EL (cell line): ENCODE data around the gene CYBA.

Experiments
- DNase-seq: peaks from one replicate; pipeline ENCODE4 v3.0.0-alpha.2; 2016

The CYBA gene

DNA sequence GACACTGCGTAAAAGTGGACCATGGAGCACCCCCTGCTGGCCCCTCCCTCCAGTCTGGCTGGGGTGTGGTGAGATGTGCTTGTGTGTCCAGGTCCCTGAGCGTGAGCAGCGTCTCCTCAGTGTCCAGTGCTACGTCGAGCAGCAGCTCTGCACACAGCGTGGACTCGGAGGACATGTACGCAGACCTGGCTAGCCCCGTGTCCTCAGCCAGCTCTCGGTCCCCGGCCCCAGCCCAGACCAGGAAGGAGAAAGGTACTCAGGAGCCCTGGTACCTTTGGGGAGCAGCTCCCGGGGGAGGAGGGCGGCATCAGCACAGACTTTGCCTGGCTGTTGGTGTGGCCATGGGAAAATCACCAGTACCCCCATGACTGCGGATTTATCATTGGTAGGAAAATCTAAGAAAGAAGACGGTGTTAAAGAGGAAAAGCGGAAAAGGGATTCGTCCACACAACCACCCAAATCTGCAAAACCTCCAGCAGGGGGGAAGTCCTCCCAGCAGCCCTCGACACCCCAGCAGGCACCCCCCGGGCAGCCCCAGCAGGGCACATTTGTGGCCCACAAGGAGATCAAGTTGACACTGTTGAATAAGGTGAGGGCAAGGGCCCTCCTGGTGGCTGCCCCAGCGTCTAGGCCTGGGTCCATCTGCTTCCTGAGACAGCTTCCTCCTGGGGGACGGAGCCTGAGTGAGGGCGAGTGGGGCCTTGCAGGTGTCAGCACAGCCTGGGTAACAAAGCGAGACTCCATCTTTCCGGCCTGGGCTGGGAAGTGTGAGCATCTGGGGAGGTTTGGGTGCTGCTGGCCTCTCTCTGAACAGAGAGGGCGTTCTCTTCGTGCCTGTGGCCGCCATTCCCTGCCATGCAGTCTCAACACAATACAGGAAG lies 23.1 kb downstream of the CYBA start:
- DNase-seq = no peak

DNA sequence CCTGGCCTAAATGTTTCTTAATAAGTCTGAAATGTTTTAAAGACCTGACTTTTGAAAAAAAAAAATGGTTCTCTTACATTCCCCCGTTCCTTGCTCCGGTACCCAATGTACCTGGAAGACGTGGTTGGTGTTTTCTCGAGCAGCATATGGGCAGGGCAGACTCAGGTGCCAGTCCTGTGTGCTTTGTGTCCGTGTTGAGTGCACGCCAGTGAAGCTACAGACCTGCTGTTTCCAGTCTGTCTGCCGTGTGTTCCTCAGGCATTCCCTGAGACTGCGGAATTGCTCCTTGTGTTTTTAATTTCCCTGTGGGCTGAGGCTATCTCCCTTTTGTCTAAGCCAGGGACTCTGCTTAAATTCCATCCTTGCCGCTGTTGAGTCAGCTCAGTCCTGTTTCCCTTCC lies 24.2 kb downstream of the CYBA start:
- no peak for DNase-seq

DNA sequence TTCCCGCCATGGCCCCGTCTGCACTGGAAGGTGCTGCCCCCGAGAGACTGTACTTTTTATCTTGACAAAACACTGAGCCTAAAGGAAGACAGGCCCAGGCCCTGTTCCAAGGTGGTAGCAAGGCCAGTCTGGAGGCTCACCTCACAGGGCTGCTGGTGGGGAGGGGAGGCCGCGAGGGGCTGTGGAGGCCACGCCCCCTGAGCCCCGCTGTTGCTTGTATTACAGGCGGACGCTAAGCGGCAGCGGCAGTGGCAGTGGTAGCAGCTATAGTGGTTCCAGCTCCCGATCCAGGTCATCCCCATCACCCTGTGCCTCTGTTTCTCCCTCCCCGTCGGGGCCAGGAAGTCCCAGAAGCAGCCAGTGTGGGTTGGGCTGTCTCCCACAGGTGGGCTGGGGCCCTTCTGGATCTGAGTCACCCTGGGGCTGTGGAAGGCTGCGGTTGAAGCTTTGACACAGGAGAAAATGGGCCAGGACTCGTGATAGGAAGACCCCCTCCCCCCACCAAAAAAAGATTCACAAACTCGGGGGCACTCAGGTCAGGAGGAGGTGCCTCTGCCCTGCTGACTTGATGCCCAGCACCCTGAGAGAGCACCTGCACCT lies 25.8 kb downstream of the CYBA start:
- DNase-seq = no peak

DNA sequence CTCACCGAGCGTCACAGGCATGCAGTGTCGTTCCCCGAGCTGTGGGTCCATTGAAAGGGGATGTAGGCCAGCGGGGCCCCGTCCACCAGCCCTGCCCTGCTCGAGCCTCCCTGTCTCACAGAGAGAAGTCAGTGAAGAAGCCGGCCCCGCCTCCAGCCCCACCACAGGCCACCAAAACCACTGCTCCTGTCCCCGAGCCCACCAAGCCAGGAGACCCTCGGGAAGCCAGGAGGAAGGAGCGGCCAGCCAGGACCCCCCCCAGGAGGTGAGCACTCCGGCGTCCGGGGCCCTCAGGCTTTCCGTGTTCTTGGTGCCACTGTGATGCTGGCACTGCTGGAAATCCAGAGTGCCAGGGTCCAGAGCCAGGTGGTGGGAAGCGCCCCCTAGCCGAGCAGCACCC lies 26.4 kb downstream of the CYBA start:
- no peak for DNase-seq

DNA sequence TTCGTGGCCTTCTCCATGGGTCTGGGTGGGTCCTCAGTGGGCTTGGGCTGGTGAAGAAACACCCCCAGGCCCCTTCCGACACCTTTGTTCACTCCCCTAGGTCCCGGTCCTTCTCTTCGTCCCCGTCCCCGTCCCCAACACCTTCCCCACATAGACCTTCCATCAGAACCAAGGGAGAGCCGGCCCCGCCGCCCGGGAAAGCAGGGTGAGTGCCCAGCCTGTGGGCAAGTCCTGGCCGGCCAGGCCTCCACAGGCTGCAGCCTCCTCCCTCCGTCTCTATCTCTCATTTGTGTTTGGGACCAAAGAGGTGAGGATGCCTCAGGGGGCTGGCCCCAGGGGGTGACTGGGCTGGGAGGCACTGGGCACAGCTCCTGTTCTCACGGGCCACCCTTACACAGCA lies 27.0 kb downstream of the CYBA start:
- no peak for DNase-seq

DNA sequence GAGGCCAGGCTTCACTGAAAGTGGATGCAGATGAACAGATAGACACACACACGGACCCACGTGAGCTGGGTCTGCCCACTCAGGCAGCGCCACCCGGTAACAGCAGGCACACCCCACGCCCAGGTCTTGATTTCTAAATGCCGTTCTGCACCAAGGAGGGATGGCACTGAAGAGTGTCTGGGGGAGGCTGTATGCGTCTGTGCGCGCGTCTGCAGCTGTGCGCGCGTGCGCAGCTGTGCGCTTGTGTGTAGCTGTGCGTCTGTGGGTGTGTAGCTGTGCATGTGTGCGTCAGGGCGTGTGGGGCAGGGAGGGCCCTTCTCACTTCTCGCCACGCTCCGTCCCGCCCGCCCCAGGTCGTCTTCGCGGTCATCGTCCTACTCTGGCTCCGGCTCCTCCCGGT lies 28.0 kb downstream of the CYBA start:
- no peak for DNase-seq

DNA sequence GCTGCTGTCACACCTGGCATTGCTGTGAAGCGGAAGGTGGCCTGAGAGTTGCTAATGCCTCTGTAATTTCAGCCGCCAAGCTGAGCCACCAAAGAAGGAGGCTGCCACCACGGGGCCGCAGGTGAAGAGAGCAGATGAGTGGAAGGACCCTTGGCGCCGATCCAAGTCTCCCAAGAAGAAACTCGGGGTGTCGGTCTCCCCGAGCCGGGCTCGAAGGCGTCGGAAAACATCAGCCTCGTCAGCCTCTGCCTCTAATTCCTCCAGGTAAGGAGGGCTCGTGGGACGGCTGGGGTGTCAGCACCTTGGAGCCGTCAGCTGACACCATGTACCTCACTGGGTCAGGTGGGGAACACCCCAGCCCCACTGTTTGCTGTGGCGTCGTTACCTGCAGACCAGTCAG lies 28.7 kb downstream of the CYBA start:
- no peak for DNase-seq

DNA sequence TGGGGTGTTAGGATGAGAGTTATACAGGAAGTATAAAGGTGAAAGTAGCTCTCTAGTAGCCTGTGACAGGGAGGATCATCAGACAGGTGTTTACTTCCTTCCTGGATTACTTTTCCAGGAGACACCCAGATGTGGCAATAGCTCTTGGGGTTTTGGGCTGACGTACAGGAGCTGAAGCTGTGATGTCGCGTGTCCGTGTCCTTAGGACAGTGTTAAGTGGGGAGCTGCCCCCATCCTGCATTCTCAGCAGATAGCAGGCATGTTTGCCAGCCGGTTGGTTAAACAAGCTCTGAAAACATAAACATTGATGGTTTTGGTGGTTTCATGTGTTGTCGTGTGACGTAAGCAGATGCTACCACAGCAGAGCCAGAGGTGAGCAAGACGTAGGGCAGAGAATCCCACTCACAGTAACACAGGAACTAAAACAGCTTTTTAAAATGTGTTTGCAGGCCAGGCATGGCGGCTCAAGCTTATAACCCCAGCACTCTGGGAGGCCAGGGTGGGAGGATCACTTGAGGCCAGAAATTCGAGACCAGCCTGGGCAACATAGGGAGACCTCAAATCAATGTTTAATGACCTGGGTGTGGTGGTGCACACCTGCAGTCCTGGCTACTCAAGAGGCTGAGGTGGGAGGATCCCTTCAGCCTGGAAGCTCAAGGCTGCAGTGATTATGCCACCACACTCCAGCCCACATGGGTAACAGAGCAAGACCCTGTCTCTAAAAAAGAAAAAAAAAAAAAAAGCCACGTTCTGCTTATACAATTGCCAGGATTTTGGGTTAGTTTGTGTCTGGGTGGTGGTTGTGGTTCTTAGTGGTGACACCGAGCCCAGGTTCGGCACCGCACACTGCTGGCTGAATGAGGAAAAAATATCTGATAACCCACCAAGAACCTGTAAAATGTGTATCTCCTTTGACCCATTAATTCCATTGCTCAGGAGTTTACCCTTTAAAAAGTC lies 30.7 kb downstream of the CYBA start:
- no peak for DNase-seq

DNA sequence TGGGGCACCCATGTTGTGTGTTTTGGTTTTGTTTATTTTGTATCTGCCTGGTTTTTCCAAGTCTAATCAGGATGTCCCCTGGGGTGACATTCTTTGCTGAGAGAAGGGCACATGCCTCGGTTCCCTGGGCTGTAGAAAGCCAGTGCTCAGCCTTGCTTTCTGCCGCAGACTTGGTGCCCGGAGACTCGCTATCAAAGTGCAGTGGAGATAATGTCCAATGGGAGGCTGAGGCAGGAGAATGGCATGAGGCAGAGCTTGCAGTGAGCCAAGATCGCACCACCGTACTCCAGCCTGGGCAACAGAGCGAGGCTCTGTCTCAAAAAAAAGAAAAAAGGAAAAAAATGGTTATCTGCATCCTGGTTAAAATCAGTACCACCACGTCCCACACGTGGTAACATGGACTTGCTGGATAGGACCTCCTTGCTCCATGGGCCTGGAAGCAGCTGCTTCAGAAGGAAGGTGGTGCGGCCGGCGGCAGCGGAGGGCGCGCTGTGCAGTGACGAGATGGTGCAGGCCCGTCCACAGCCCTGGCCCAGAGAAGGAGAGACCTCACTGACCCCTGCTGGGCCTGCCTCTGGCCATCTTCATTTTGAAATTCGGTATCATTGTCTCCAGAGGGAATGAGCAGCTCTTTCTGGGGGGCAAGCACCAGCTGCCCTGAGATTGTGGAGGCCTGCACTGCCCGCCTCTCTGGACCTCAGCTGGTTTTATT lies 31.7 kb downstream of the CYBA start:
- no peak for DNase-seq

DNA sequence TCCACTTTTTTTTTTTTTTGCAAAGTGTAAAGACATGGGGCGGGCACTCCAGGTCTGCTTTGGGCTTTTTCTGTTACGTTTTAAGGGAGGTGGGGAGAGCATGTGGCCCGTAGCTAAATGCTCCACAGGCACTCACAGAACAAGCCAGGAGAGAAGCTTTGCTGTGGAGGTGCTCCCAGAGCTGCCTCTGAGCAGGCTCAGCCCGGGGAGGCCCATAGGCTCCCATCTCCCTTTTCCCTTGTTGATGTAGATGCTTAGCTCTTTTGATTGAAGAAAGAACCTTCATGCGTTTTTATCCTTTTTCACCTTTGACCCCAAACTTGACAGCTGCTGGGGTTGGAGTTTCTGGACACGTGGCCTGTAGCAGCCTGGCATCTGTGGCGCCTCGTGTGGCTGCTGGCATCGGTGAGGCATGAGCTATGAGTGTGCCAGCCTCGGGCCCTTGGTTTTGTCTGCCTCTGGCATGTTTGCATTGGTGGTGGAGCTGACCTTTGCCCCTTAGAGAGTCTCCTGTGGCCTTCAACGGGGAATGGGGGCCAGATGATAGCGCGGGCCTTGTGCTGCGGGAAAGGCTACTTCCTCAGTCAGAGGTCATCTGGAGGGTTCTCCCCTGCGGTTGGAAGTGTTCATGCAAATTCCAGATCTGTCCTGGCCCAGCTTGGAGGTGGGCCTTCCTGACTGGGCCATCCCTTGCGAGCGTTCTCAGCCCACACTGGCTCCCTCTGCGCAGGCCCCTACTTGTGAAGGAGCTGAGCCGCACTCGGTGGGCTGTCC lies 32.5 kb downstream of the CYBA start:
- DNase-seq = no peak

DNA sequence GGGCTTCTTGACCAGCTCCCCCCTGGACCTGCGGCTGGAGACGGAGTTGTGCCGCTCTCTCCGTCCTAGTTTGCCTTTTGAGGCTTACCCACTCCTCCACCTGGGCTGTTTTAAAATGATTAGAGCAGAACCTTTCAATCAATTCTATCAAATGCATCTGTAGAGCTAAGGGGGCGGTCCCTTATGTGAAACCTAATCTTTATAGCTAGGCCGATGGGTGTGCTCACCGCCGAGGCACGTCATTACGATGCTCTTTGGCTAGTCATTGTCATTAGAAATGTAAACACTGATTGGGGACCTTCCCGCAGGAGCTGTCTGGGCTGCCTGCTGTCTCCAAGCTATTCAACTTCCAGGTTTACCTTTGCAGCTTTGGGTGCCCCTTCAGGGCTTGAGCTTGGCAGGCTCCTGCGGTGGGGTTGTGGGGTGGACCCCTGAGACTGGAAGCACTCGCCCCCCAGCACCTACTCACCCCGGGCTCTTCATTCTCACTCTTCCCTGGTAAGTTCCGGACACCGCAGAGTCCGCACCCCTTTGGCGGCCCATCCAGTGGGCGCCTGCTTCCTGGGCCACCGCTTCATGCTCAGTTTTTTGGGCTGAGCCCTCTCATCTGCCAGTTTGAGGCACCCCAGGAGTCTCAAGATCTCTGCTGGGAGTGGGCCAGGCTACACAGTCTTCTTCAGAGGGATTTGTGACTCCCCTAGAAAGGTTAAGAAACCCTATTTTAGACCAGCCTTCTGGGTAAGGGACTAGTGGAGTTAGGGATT lies 33.4 kb downstream of the CYBA start:
- DNase-seq = no peak

DNA sequence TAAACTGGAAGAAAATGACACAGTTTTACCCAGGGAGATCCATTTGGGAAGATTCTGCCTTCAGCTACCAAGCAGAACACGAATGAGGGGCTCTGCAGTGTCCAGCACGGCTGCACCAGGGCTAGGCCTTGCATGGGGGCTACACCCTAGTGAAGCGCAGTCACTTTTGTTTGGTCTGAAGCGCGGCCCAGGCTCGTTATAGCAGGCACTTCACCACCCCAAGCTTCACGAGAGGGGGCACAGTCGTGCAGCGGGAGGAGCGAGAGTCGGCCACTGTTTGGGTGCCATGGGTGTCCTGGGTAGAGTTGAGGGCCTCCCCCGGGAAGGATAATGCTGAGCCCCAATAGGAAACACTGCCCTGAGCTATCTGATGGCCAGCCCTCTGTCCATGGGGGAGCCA lies 34.1 kb downstream of the CYBA start:
- DNase-seq = no peak

DNA sequence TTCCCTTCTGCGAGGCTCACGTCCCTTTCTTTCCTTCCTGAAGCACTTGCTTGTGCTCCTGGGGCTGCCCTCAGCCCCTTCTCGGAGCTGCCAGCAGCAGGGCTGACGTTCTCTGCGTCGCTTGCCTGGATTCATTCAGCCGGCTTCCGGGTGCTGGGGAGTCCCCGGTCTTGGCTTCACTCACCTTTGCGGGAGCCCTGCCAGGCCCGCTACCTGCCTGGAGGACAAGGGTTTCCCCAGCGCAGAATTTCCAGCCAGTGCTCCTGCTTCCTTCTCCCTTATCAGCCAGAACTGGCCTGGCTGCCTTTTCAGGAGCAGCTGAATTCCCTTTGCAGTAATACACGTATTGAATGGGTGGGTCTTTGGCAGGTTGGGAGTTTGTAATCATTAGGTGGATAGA lies 34.5 kb downstream of the CYBA start:
- no peak for DNase-seq

DNA sequence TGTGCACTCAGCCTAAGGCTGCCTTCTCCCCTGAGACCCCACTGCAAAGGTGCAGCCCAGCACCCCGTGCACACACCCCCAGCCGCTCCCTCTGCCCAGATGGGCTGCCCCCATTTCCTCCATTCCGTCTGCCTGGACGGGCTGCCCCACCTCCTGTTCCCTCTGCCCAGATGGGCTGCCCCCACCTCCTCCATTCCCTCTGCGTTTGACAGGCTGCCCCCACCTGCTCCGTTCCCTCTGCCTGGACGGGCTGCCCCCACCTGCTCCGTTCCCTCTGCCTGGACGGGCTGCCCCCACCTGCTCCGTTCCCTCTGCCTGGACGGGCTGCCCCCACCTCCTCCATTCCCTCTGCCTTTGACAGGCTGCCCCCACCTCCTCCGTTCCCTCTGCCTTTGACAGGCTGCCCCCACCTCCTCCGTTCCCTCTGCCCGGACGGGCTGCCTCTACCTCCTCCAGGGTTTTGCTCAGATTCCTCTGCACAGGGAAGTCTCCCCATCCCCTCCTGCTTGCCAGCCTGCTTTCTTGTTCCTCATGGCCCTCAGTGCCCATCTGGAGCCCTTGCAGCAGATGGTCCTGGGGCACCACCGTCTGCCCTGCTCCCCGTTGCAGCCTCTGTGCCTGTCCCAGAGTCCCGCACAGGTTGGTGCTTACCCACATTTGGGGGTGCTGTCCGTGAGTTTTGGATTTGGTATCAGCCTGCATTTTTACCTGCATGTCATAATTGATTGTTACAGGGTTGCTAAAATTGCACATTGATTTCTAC lies 35.9 kb downstream of the CYBA start:
- no peak for DNase-seq

DNA sequence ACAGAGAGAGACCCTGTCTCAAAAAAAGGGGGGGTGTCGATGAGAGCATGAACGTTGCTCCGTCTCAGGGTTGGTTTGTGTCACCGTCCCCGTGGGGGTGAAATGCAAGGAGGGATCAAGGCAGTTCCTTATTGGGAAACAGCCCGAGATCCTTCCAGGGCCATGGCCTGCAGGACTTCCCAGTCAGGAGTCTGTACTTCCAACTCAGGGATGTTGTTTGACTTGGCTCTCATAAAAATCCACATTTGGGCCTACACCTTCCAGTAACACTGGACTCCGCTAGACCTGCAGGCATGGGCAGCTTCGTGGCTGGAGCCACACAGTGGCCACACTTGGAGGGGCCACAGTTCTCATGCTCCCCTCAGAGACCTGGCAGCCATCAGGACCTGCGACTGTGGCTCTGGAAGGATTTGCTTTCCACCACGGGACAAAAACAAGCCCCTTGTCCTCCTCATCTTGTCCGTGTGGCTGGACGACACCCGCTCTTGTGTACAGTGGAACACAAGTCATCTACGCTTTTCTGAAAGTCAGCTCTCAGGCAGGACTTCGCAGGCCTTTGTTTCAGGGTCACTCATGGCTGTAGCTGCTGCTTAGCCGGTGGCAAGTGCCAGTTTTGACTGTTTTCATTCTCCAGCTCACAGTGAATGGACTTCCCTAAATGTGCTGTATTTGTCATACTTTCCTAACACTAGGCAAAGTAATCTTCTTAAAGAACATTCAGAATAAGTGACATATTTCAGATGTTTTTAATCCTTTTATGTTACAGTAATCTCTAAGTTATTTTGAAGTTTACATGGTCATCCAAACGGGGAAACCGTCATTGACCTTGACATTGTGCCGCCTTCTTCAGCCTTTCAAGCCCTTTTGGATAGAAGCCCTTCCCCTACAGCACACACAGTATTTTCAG lies 36.7 kb downstream of the CYBA start:
- DNase-seq = no peak

DNA sequence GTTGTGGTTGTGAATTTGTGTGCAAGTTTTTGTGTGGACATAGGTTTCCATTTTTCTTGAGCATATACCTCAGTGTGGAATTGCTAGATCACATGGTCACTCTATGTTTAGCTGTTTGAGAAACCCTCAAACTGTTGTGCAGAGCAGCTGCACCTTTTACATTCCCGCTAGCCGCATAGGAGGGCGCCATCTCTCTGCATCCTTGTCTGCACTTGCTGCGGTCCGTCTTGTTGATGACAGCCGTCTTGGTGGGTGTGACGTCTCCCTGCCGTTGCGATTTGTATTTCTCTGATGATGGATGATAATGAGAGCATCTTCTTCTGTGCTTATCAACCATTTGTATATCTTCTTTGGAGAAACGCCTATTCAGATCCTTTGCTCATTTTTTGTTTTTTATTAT lies 37.6 kb downstream of the CYBA start:
- no peak for DNase-seq

DNA sequence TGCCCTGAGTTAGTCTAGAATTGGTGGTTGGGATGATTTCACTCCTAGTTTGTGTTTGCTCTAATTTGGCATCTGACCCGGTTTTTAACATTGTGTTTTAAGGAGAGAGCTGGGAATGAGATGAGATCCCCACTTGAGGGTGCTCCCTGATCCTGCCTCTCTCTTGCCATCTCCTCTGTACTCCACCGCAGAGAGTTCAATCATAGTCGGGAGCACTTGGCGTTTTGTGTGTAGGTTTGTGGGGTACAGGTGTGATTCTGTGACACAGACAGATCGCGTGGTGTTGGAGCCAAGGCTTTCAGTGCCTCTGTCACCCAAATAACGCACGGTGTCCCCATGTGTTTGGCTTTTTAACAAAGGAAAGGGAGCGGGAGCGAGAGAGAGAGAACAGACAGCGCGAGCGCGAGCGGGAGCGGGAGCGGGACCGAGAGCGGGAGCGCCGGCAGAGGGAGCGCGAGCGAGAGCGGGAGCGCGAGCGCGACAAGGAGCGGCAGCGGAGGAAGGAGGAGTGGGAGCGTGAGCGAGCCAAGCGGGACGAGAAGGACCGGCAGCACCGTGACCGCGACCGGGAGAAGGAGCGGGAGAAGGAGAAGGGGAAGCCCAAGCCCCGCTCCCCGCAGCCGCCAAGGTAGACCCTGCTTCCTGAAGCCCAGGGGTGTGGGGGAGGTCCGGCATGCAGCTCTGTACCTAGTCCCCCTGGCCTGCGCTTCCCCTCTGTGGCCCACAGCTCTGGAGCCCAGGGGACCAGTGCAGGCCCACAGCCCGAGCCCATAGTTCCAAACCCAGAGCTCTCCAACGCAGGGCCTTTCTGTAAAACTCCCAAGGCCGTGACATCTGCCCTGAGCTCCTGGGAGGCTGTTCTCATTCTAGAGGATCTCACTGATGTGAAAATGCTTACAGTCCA lies 39.7 kb downstream of the CYBA start:
- no peak for DNase-seq

DNA sequence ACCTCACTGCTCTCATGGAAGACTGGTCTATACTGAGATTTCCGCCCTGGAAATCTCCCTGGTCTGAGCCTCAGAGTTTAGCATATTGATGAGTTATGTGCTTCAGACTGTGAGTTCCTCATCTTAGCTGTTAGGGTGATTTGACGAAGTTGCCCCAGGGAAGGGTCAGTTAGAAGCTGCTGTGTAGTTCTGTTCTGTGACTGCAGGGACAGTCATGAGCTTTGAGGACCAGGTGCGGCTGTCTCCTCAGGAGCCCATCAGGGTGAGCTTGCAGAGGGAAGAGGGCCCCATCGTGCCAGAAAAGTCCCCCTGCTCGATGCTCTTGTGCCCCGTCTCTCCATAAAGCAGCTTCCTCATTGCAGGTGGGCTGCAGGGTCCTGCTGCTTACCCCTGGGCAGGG lies 40.8 kb downstream of the CYBA start:
- DNase-seq = no peak
